Measurements from ENCODE around the gene CATSPERD.
"Not testable (repeated sequence)": the region's sequence is repeated elsewhere in the genome, so short reads cannot be mapped to it uniquely, and the experiment has no call there.

Gene CATSPERD

GRCh38 chr19:5686326-5686646 is 34.2 kb upstream of the CATSPERD start:
- DNase-seq: no peak

- DNase-seq: peak; percentile 93 to 100
Measured at GRCh38 chr19:5686647-5687359, 33.6 kb upstream of the CATSPERD start.

- no peak for DNase-seq
Measured at GRCh38 chr19:5687360-5688198, 32.9 kb upstream of the CATSPERD start.

- not testable (repeated sequence) for DNase-seq
Measured at GRCh38 chr19:5688262-5688881, 32.1 kb upstream of the CATSPERD start.

GRCh38 chr19:5690125-5690954 is 30.1 kb upstream of the CATSPERD start, which contains the start of gene RPL36:
Gene RPL36, plus strand, starts transcription at chr19:5690295. Its CDS starts 213 bp downstream, at chr19:5690508.
- DNase-seq: peak; percentile 94 to 100

GRCh38 chr19:5690955-5691821 is 29.2 kb upstream of the CATSPERD start:
- DNase-seq: peak in 1 of 2 donors; percentile 12

GRCh38 chr19:5691822-5692722 is 28.4 kb upstream of the CATSPERD start:
- DNase-seq: no peak

- DNase-seq: no peak
Measured at GRCh38 chr19:5692723-5693194, 27.7 kb upstream of the CATSPERD start.

GRCh38 chr19:5693195-5694166 is 27.0 kb upstream of the CATSPERD start:
- no peak for DNase-seq

- no peak for DNase-seq
Measured at GRCh38 chr19:5694167-5694955, 26.1 kb upstream of the CATSPERD start.

GRCh38 chr19:5694956-5695648 is 25.3 kb upstream of the CATSPERD start:
- DNase-seq: no peak

GRCh38 chr19:5695649-5696195 is 24.7 kb upstream of the CATSPERD start:
- DNase-seq: no peak

GRCh38 chr19:5696196-5697021 is 24.0 kb upstream of the CATSPERD start:
- DNase-seq: no peak

- no peak for DNase-seq
Measured at GRCh38 chr19:5697022-5697889, 23.2 kb upstream of the CATSPERD start.

- DNase-seq: no peak
Measured at GRCh38 chr19:5697890-5698634, 22.4 kb upstream of the CATSPERD start.

Data from inflammatory macrophage treated with lipopolysaccharide for 1 hour (primary cell).